ENCODE measurements around the gene POLA2.

POLA2 gene

DNA sequence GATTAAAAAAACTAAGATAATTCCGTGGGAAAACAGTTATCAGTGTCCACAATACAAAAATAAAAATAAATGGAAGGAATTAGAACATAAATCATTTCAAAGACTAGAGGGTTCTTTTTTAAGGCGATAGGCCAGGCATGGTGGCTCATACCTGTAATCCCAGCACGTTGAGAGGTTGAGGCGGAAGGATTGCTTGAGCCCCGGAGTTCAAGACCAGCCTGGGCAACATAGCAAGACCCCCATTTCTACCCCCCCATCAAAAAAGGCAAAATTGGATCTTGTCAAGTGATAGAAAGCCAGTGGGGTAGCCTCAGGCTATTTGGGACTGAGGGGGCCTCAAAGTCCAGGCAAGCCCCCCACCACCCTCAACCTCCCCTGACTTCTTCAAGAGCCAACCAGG is 20.6 kb upstream of the POLA2 start:
- ATAC-seq = no peak
- TF ChIP-seq ZFP3 (CRISPR knock-in tag; IDR thresholded peaks at IDR 0.05) = no peak
- no peak for TF ChIP-seq RARB (CRISPR knock-in tag; IDR thresholded peaks at IDR 0.05)
- TF ChIP-seq, protein P1, sequence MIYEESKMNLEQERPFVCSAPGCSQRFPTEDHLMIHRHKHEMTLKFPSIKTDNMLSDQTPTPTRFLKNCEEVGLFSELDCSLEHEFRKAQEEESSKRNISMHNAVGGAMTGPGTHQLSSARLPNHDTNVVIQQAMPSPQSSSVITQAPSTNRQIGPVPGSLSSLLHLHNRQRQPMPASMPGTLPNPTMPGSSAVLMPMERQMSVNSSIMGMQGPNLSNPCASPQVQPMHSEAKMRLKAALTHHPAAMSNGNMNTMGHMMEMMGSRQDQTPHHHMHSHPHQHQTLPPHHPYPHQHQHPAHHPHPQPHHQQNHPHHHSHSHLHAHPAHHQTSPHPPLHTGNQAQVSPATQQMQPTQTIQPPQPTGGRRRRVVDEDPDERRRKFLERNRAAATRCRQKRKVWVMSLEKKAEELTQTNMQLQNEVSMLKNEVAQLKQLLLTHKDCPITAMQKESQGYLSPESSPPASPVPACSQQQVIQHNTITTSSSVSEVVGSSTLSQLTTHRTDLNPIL (CRISPR knock-in tag; IDR thresholded peaks at IDR 0.05; ENCODE audit: low read depth) = no peak
- TF ChIP-seq OSR1 (CRISPR knock-in tag; IDR thresholded peaks at IDR 0.05) = no peak
- no peak for TF ChIP-seq TOX (CRISPR knock-in tag; IDR thresholded peaks at IDR 0.05; ENCODE audit: borderline replicate concordance)
- TF ChIP-seq, protein P2, sequence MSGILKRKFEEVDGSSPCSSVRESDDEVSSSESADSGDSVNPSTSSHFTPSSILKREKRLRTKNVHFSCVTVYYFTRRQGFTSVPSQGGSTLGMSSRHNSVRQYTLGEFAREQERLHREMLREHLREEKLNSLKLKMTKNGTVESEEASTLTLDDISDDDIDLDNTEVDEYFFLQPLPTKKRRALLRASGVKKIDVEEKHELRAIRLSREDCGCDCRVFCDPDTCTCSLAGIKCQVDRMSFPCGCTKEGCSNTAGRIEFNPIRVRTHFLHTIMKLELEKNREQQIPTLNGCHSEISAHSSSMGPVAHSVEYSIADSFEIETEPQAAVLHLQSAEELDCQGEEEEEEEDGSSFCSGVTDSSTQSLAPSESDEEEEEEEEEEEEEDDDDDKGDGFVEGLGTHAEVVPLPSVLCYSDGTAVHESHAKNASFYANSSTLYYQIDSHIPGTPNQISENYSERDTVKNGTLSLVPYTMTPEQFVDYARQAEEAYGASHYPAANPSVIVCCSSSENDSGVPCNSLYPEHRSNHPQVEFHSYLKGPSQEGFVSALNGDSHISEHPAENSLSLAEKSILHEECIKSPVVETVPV (CRISPR knock-in tag; IDR thresholded peaks at IDR 0.05) = no peak
- TF ChIP-seq PPARA (CRISPR knock-in tag; IDR thresholded peaks at IDR 0.05; ENCODE audit: borderline replicate concordance) = no peak
- no peak for TF ChIP-seq ZNF565 (CRISPR knock-in tag; conservative IDR thresholded peaks at IDR 0.05; ENCODE audit: low read depth)
- TF ChIP-seq, protein P3, sequence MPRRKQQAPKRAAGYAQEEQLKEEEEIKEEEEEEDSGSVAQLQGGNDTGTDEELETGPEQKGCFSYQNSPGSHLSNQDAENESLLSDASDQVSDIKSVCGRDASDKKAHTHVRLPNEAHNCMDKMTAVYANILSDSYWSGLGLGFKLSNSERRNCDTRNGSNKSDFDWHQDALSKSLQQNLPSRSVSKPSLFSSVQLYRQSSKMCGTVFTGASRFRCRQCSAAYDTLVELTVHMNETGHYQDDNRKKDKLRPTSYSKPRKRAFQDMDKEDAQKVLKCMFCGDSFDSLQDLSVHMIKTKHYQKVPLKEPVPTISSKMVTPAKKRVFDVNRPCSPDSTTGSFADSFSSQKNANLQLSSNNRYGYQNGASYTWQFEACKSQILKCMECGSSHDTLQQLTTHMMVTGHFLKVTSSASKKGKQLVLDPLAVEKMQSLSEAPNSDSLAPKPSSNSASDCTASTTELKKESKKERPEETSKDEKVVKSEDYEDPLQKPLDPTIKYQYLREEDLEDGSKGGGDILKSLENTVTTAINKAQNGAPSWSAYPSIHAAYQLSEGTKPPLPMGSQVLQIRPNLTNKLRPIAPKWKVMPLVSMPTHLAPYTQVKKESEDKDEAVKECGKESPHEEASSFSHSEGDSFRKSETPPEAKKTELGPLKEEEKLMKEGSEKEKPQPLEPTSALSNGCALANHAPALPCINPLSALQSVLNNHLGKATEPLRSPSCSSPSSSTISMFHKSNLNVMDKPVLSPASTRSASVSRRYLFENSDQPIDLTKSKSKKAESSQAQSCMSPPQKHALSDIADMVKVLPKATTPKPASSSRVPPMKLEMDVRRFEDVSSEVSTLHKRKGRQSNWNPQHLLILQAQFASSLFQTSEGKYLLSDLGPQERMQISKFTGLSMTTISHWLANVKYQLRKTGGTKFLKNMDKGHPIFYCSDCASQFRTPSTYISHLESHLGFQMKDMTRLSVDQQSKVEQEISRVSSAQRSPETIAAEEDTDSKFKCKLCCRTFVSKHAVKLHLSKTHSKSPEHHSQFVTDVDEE (CRISPR knock-in tag; IDR thresholded peaks at IDR 0.05) = no peak
- TF ChIP-seq ISL1 (CRISPR knock-in tag; IDR thresholded peaks at IDR 0.05) = no peak
- TF ChIP-seq PATZ1 (CRISPR knock-in tag; IDR thresholded peaks at IDR 0.05; ENCODE audit: borderline replicate concordance) = no peak
- TF ChIP-seq CSDC2 (CRISPR knock-in tag; IDR thresholded peaks at IDR 0.05) = no peak
- TF ChIP-seq ZNF70 (CRISPR knock-in tag; IDR thresholded peaks at IDR 0.05) = no peak
- no peak for TF ChIP-seq ESRRG (CRISPR knock-in tag; IDR thresholded peaks at IDR 0.05)
- TF ChIP-seq TCF4 (CRISPR knock-in tag; IDR thresholded peaks at IDR 0.05; ENCODE audit: borderline replicate concordance) = no peak

DNA sequence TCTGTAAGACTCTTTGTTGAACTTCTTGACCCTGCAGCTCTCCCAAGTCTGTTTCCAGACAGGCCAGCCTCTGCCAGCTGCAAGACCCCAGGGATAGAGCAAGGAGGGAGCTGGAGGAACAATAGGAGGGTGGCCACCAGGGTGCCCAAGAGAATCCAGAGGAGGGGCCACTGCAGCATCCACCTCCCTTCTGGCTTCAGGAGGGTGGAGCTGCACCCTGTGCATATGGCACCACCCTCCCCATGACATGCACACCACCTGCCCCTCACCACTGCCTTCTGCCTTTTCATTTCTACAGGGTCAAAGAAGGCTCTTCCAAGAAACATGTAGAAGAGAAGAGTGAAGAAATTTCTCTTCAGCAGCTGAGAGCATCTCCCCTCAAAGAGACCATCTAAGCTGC is 20.1 kb upstream of the POLA2 start:
- no peak for ATAC-seq
- TF ChIP-seq SNAI2 (CRISPR knock-in tag; IDR thresholded peaks at IDR 0.05) (no peak), PPARA (CRISPR knock-in tag; IDR thresholded peaks at IDR 0.05; ENCODE audit: borderline replicate concordance) (no peak), BACH2 (CRISPR knock-in tag; IDR thresholded peaks at IDR 0.05; ENCODE audit: borderline replicate concordance) (no peak), ZNF70 (CRISPR knock-in tag; IDR thresholded peaks at IDR 0.05) (no peak), TCF4 (CRISPR knock-in tag; IDR thresholded peaks at IDR 0.05; ENCODE audit: borderline replicate concordance) (no peak), ISL1 (CRISPR knock-in tag; IDR thresholded peaks at IDR 0.05) (no peak), ESRRG (CRISPR knock-in tag; IDR thresholded peaks at IDR 0.05) (no peak), TOX (CRISPR knock-in tag; IDR thresholded peaks at IDR 0.05; ENCODE audit: borderline replicate concordance) (no peak), OSR1 (CRISPR knock-in tag; IDR thresholded peaks at IDR 0.05) (no peak), RARB (CRISPR knock-in tag; IDR thresholded peaks at IDR 0.05) (no peak), GLIS3 (CRISPR knock-in tag; IDR thresholded peaks at IDR 0.05) (no peak), ARNTL (CRISPR knock-in tag; IDR thresholded peaks at IDR 0.05; ENCODE audit: borderline replicate concordance, low read depth) (no peak)
- TF ChIP-seq, protein P2 (CRISPR knock-in tag; IDR thresholded peaks at IDR 0.05) = no peak

- no peak for ATAC-seq
- TF ChIP-seq PATZ1 (CRISPR knock-in tag; IDR thresholded peaks at IDR 0.05; ENCODE audit: borderline replicate concordance) (no peak), ZFP3 (CRISPR knock-in tag; IDR thresholded peaks at IDR 0.05) (no peak), CSDC2 (CRISPR knock-in tag; IDR thresholded peaks at IDR 0.05) (no peak), ZFP30 (CRISPR knock-in tag; IDR thresholded peaks at IDR 0.05) (no peak), PPARA (CRISPR knock-in tag; IDR thresholded peaks at IDR 0.05; ENCODE audit: borderline replicate concordance) (no peak), ESRRG (CRISPR knock-in tag; IDR thresholded peaks at IDR 0.05) (no peak), OSR1 (CRISPR knock-in tag; IDR thresholded peaks at IDR 0.05) (no peak), BACH2 (CRISPR knock-in tag; IDR thresholded peaks at IDR 0.05; ENCODE audit: borderline replicate concordance) (no peak), ISL1 (CRISPR knock-in tag; IDR thresholded peaks at IDR 0.05) (no peak), ZC3H10 (CRISPR knock-in tag; IDR thresholded peaks at IDR 0.05) (no peak), RARB (CRISPR knock-in tag; IDR thresholded peaks at IDR 0.05) (no peak), ZNF565 (CRISPR knock-in tag; conservative IDR thresholded peaks at IDR 0.05; ENCODE audit: low read depth) (no peak)
- TF ChIP-seq, protein P4, sequence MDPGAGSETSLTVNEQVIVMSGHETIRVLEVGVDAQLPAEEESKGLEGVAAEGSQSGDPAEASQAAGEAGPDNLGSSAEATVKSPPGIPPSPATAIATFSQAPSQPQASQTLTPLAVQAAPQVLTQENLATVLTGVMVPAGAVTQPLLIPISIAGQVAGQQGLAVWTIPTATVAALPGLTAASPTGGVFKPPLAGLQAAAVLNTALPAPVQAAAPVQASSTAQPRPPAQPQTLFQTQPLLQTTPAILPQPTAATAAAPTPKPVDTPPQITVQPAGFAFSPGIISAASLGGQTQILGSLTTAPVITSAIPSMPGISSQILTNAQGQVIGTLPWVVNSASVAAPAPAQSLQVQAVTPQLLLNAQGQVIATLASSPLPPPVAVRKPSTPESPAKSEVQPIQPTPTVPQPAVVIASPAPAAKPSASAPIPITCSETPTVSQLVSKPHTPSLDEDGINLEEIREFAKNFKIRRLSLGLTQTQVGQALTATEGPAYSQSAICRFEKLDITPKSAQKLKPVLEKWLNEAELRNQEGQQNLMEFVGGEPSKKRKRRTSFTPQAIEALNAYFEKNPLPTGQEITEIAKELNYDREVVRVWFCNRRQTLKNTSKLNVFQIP (CRISPR knock-in tag; IDR thresholded peaks at IDR 0.05; ENCODE audit: borderline replicate concordance, low read depth) = no peak
These were observed 19.4 kb upstream of the POLA2 start for GRCh38 chr11:65242389-65242788.

Measured in SK-N-SH treated with all-trans-retinoic acid at 6 μM for 48 hours (cell line).